GM12878 (cell line): ENCODE data around the gene ZFP64. TPM values are rescaled to one million over a fixed set of nuclear protein-coding genes. Genes with fewer than 3 reads are reported as not detected.

Experiments used
- ATAC-seq: fragments of 200-7000 bp; cut with Tn5 transposase; 3 replicates; pipeline ENCODE4 v1.9.1; 2020; ENCODE audit warnings: mild to moderate bottlenecking, moderate library complexity
- BruUV-seq: library from RNA; stranded (reverse); fragments of 400-500 nt; replicated peaks from 2 replicates; lab custom pipeline; 2021; lab: Mats Ljungman, UMichigan
- CTCF ChIA-PET: fragments of 300-600 bp; sonication (Branson Sonifier 250); formaldehyde crosslinking; extraction: SDS; loops from one replicate; lab custom pipeline; 2021; ENCODE audit warnings: inconsistent platforms; lab: Yijun Ruan, JAX
- POLR2A ChIA-PET: fragments of 350-600 bp; formaldehyde crosslinking; extraction: SDS; loops from one replicate; lab custom pipeline; 2021; ENCODE audit warnings: inconsistent platforms; lab: Charles Lee
- RAD21 ChIA-PET: fragments of 300-600 bp; sonication (Branson Sonifier 250); formaldehyde crosslinking; loops from one replicate; lab custom pipeline; 2023; ENCODE audit warnings: antibody characterized with exemption; ENCODE audit not compliant: unreplicated experiment; lab: Charles Lee
- SMC1A ChIA-PET: fragments of 300-600 bp; sonication (Branson Sonifier 250); formaldehyde crosslinking; loops from one replicate; lab custom pipeline; 2023; ENCODE audit not compliant: unreplicated experiment, uncharacterized antibody; lab: Charles Lee
- DNase-seq: peaks from one replicate; pipeline ENCODE4 v3.0.0-alpha.2; 2011; ENCODE audit warnings: low read depth, low spot score
- FAIRE-seq: peaks from 3 replicates; lab custom pipeline; 2011; peaks lifted over from hg19 to GRCh38; lab: Jason Lieb, UNC
- H2AFZ ChIP-seq: 2 replicates; pipeline ENCODE4 v1.6.0; 2011; ENCODE audit warnings: low read depth, low read length, control low read depth; ENCODE audit not compliant: control insufficient read depth
- H3K27ac ChIP-seq: 2 replicates; pipeline ENCODE4 v1.5.1; 2011; ENCODE audit warnings: control low read depth; ENCODE audit not compliant: control insufficient read depth, insufficient read depth
- H3K27me3 ChIP-seq, 2 experiments: replicated peaks in 1 of 2; 2 replicates each; pipeline versions ENCODE4 v1.6.0 to v1.6.1; 2011; ENCODE audit warnings: low read length in 1 of 2; ENCODE audit not compliant: control insufficient read depth in 2 of 2, insufficient read depth in 2 of 2
- H3K36me3 ChIP-seq, 2 experiments: 2 replicates each; pipeline ENCODE4 v1.5.1; 2011; ENCODE audit warnings: low read length in 1 of 2; ENCODE audit not compliant: control insufficient read depth in 2 of 2, insufficient read depth in 2 of 2
- H3K4me1 ChIP-seq: 2 replicates; pipeline ENCODE4 v1.6.1; 2011; ENCODE audit warnings: mild to moderate bottlenecking, low read length, moderate library complexity, mixed read lengths; ENCODE audit not compliant: control insufficient read depth, insufficient read depth
- H3K4me2 ChIP-seq: 2 replicates; pipeline ENCODE4 v1.6.0; 2011; ENCODE audit warnings: control low read depth; ENCODE audit not compliant: control insufficient read depth, insufficient read depth
- H3K4me3 ChIP-seq: fragments of 200-600 bp; sonication (generic); 2 replicates; pipeline ENCODE4 v1.5.1; 2016
- H3K79me2 ChIP-seq: 2 replicates; pipeline ENCODE4 v1.6.0; 2011; ENCODE audit warnings: low read length; ENCODE audit not compliant: control insufficient read depth, insufficient read depth
- H3K9ac ChIP-seq: 2 replicates; pipeline ENCODE4 v1.8.0; 2011; ENCODE audit warnings: low read length, control low read depth, mixed read lengths; ENCODE audit not compliant: control insufficient read depth, insufficient read depth
- H3K9me3 ChIP-seq: replicated peaks from 3 replicates; pipeline ENCODE4 v1.5.1; 2011; ENCODE audit warnings: mild to moderate bottlenecking, low read length; ENCODE audit not compliant: control insufficient read depth, insufficient read depth
- H4K20me1 ChIP-seq: 2 replicates; pipeline ENCODE4 v1.6.0; 2011; ENCODE audit not compliant: control insufficient read depth, insufficient read depth
- ASH2L ChIP-seq: fragments of 300-600, 200-600 bp; sonication (generic); IDR thresholded peaks from 2 replicates; pipeline ENCODE4 v1.6.1; 2017; ENCODE audit warnings: low read depth, mild to moderate bottlenecking, borderline replicate concordance
- BRCA1 ChIP-seq: IDR thresholded peaks from 2 replicates; pipeline ENCODE4 v1.6.1; 2011; ENCODE audit warnings: low read depth, low read length, improper control_type of control experiment
- CHD4 ChIP-seq: fragments of 200-600 bp; sonication (generic); IDR thresholded peaks from 2 replicates; pipeline ENCODE4 v1.6.1; 2016; ENCODE audit warnings: mild to moderate bottlenecking
- HDAC2 ChIP-seq: fragments of 200-600 bp; sonication (generic); IDR thresholded peaks from 2 replicates; pipeline ENCODE4 v1.6.1; 2017
- MEF2B ChIP-seq: fragments of 450-650 bp; IDR thresholded peaks from 2 replicates; pipeline ENCODE4 v1.6.1; 2018; ENCODE audit warnings: mild to moderate bottlenecking, moderate library complexity; ENCODE audit not compliant: partially characterized antibody, poor library complexity, severe bottlenecking
- NFYB ChIP-seq: IDR thresholded peaks from 2 replicates; pipeline ENCODE4 v1.6.1; 2011; ENCODE audit warnings: low read depth, mild to moderate bottlenecking, low read length, improper control_type of control experiment, moderate library complexity; ENCODE audit not compliant: insufficient read depth
- NR2C1 ChIP-seq: fragments of 450-650 bp; IDR thresholded peaks from 2 replicates; pipeline ENCODE4 v1.6.1; 2017; ENCODE audit warnings: antibody characterized with exemption, mild to moderate bottlenecking, moderate library complexity
- SIX5 ChIP-seq: IDR thresholded peaks from 2 replicates; pipeline ENCODE4 v1.6.1; 2011; ENCODE audit warnings: mild to moderate bottlenecking, low read depth, low read length, moderate library complexity; ENCODE audit not compliant: severe bottlenecking
- SMC3 ChIP-seq: IDR thresholded peaks from 2 replicates; pipeline ENCODE4 v1.6.1; 2011; ENCODE audit warnings: low read length, improper control_type of control experiment, borderline replicate concordance
- SREBF1 ChIP-seq: IDR thresholded peaks from 2 replicates; pipeline ENCODE4 v1.6.1; 2012; ENCODE audit warnings: mild to moderate bottlenecking, low read length
- USF1 ChIP-seq: IDR thresholded peaks from 2 replicates; pipeline ENCODE4 v1.6.1; 2011; ENCODE audit warnings: borderline replicate concordance, low read depth, mild to moderate bottlenecking, moderate library complexity, mixed read lengths, low read length; ENCODE audit not compliant: insufficient read depth; ENCODE audit errors: extremely low read length
- ZBTB40 ChIP-seq: fragments of 450-650 bp; IDR thresholded peaks from 2 replicates; pipeline ENCODE4 v1.6.1; 2016; ENCODE audit warnings: mild to moderate bottlenecking, moderate library complexity, borderline replicate concordance
- ZNF592 ChIP-seq: fragments of 450-650 bp; IDR thresholded peaks from 2 replicates; pipeline ENCODE4 v1.6.1; 2017; ENCODE audit warnings: mild to moderate bottlenecking, moderate library complexity
- WGBS: methylation state at CpG from one replicate; pipeline ENCODE4 v1.1.6; 2016; ENCODE audit warnings: low lambda C conversion rate; ENCODE audit not compliant: insufficient replicate concordance, insufficient coverage; ENCODE audit errors: missing lambda C conversion rate; 5-methylcytosine and 5-hydroxymethylcytosine counted together
- in situ Hi-C: fragments of 300-500 bp; cut with MboI; formaldehyde crosslinking; loops from 9 replicates; pipeline ENCODE4 v1.14.3; 2018; ENCODE audit warnings: mixed read lengths
- intact Hi-C: fragments of 100-400 bp; cut with micrococcal nuclease; formaldehyde crosslinking; loops from one replicate; pipeline ENCODE4 v1.14.2; 2022; ENCODE audit not compliant: unreplicated experiment
- polyA plus RNA-seq, 11 experiments: library from polyadenylated mRNA; depleted of rRNA in 4 of 11; unstranded in 6 of 11; stranded (reverse) in 5 of 11; fragments of >200 nt; fragmentation: Nextera tagmentation in 4 of 11; fragmentation: Illumina TruSeq in 1 of 11; extraction: Ambion mirVana in 4 of 11; extraction: Trizol in 1 of 11; gene quantifications; 1 replicate in 1 of 11; 2 replicates in 10 of 11; pipeline versions ENCODE4 v1.2.1 to v1.2.3, GENCODE V29; 2011 to 2016; ENCODE audit warnings: inconsistent platforms in 2 of 11, missing spikeins in 2 of 11, low read depth in 1 of 11
- total RNA-seq, 4 experiments: library from RNA; depleted of rRNA in 3 of 4; stranded (reverse); fragments of >200 nt in 3 of 4; fragmentation: Illumina TruSeq in 1 of 4; extraction: Trizol in 1 of 4; gene quantifications; 2 replicates each; pipeline versions ENCODE4 v1.2.1 to v1.2.3, GENCODE V29; 2013 to 2021

The ZFP64 gene
- total and polyA plus RNA-seq, 10 of the 15 experiments (the other 5 are each of a cell fraction or from before 2014, with no cell fraction given): 2.3 to 21.8 (median 11.8) TPM

GRCh38 chr20:52132337-52132736 is 59.2 kb downstream of the ZFP64 start (continued):
- TF ChIP-seq ZBTB40: no peak

- no peak for TF ChIP-seq MEF2B
- TF ChIP-seq SREBF1: no peak
- no peak for TF ChIP-seq ZNF592
- no peak for TF ChIP-seq NFYB
- no peak for TF ChIP-seq NR2C1
- no peak for TF ChIP-seq BRCA1
- no peak for TF ChIP-seq USF1
- TF ChIP-seq SMC3: no peak
- no peak for TF ChIP-seq ASH2L
- TF ChIP-seq SIX5: no peak
- no peak for TF ChIP-seq HDAC2
- no peak for TF ChIP-seq CHD4
- TF ChIP-seq, all 136 proteins: peak for 0
- no peaks in the 10 kb centered on the region for H4K20me1 ChIP-seq
- no TSS peak for BruUV-seq
- H3K36me3 ChIP-seq: no peaks in the 10 kb centered on the region
- SMC1A ChIA-PET: no interaction called here
- H3K9me3 ChIP-seq: no peaks in the 10 kb centered on the region; the same call in 2 of the 3 replicates
- H3K4me1 ChIP-seq: no peaks in the 10 kb centered on the region
- H3K27ac ChIP-seq: no peak overlapping the region
- in situ Hi-C loops: no loop called here
- RAD21 ChIA-PET: no interaction called here
- intact Hi-C loops: no loop called here
- ATAC-seq (no peak), DNase-seq (no peak), FAIRE-seq (no peak)
- no peaks in the 10 kb centered on the region for H3K79me2 ChIP-seq
- no peak overlapping the region for H3K9ac ChIP-seq
- no peak overlapping the region for H3K4me2 ChIP-seq
- POLR2A ChIA-PET: no interaction called here
- CTCF ChIA-PET: interaction anchor here (1.1 kb wide), 1 partner anchor 86 kb away, joined by 3 read pairs; no protein-coding TSS in a partner anchor
- WGBS: 71% methylated on average over 1 of the region's 1 CpG
- no peaks in the 10 kb centered on the region for H3K27me3 ChIP-seq
- H2AFZ ChIP-seq: no peak overlapping the region
- H3K4me3 ChIP-seq: no peak overlapping the region
Observed at GRCh38 chr20:52131048-52131643, 60.4 kb downstream of the ZFP64 start.
